ENCODE data around the gene PBX3. TPM values are rescaled to one million over a fixed set of nuclear protein-coding genes. Genes with fewer than 3 reads are reported as not detected.

PBX3 gene
- total RNA-seq, 6 experiments from 2014 or later = 13.0 to 20.2 (median 15.0) TPM

GRCh38 chr9:125931211-125931610 is 184.0 kb downstream of the PBX3 start:
- Histone ChIP-seq H3K36me3 (no peaks in the 10 kb centered on the region), H3K27ac (no peak overlapping the region), H3K27me3 (no peaks in the 10 kb centered on the region), H3K4me3 (no peak overlapping the region), H3K9me3 (no peaks in the 10 kb centered on the region), H3K4me1 (no peaks in the 10 kb centered on the region)
- ATAC-seq (no peak), DNase-seq (no peak)
- 88% methylated on average over 4 of the region's 4 CpGs for WGBS (ENCODE audit: insufficient coverage, low coverage, low lambda C conversion rate, missing lambda C conversion rate)
- no peak for TF ChIP-seq POLR2A (IDR thresholded peaks at IDR 0.05)
- TF ChIP-seq, protein P1, sequence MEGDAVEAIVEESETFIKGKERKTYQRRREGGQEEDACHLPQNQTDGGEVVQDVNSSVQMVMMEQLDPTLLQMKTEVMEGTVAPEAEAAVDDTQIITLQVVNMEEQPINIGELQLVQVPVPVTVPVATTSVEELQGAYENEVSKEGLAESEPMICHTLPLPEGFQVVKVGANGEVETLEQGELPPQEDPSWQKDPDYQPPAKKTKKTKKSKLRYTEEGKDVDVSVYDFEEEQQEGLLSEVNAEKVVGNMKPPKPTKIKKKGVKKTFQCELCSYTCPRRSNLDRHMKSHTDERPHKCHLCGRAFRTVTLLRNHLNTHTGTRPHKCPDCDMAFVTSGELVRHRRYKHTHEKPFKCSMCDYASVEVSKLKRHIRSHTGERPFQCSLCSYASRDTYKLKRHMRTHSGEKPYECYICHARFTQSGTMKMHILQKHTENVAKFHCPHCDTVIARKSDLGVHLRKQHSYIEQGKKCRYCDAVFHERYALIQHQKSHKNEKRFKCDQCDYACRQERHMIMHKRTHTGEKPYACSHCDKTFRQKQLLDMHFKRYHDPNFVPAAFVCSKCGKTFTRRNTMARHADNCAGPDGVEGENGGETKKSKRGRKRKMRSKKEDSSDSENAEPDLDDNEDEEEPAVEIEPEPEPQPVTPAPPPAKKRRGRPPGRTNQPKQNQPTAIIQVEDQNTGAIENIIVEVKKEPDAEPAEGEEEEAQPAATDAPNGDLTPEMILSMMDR (IDR thresholded peaks at IDR 0.05) = no peak
- intact Hi-C loops (cut with DNase I) = no loop called here

GRCh38 chr9:125932012-125932411 is 184.8 kb downstream of the PBX3 start:
- 94% methylated on average over 4 of the region's 5 CpGs for WGBS (ENCODE audit: insufficient coverage, low coverage, low lambda C conversion rate, missing lambda C conversion rate)
- Histone ChIP-seq H3K36me3 (no peaks in the 10 kb centered on the region), H3K9me3 (no peaks in the 10 kb centered on the region), H3K4me1 (no peaks in the 10 kb centered on the region), H3K27me3 (no peaks in the 10 kb centered on the region), H3K4me3 (no peak overlapping the region), H3K27ac (no peak overlapping the region)
- intact Hi-C loops (cut with DNase I) = no loop called here
- TF ChIP-seq, protein P1 (IDR thresholded peaks at IDR 0.05) = no peak
- no peak for TF ChIP-seq POLR2A (IDR thresholded peaks at IDR 0.05)
- ATAC-seq = peak in 1 of 4 donors; percentile 77
- no peak for DNase-seq

DNA sequence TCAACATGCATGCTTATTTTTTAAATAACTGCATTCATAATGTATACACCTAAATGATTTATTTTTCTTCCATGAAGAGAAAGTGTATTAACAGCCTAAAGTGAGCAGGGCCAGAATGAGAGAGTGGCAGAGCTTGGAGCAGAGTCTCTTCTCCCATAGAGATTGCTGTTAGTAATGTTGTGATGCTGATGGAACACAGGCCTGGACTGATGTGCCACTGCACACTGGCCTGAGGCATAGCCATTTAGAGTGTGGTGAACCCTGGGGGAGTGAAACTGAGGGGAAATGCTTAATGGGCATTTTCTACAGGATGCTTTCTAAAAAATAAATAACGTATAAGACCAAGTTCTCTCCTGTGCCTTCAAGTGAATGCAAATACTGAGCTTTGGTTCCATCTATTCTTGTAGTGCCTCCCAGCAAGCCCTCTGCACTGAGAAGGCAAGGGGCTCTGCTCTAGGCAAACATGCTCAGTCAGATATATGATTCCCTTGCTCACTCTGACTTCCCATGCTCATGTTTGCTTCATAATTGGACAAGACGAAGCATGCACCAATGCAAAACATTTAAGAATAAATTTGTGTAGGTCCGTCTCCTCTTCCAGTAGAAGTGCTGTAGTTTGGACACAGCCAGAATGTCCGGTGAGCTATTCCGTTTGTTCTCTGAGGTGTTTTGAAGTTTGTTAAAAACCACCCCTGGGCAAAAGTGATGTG is 185.7 kb downstream of the PBX3 start:
- DNase-seq (no peak), ATAC-seq (no peak)
- Histone ChIP-seq H3K4me1 (no peaks in the 10 kb centered on the region), H3K4me3 (no peak overlapping the region), H3K27ac (no peak overlapping the region), H3K9me3 (no peaks in the 10 kb centered on the region), H3K36me3 (no peaks in the 10 kb centered on the region), H3K27me3 (no peaks in the 10 kb centered on the region)
- intact Hi-C loops (cut with DNase I) = no loop called here
- TF ChIP-seq, protein P1 (IDR thresholded peaks at IDR 0.05) = no peak
- TF ChIP-seq POLR2A (IDR thresholded peaks at IDR 0.05) = no peak
- 98% methylated on average over 5 of the region's 5 CpGs for WGBS (ENCODE audit: insufficient coverage, low coverage, low lambda C conversion rate, missing lambda C conversion rate)

DNA sequence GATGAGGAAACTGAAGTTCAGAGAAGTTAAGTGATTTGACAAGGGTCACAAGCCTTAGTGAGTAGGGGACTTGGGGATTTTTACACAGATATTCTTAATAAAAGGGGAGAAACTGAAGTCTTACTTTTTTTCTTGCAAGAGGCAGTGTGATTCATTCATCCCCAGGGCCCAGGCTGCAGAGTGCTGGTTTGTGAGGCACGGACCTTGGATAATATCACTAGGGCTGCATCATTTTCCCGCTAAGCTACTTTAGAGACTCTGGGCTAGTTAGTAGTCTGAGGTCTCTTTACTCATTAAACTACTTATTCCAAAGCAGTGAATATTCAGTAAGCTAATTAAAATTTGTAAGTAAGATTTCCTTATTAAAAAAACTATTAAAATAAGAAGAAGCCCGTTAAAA is 195.0 kb downstream of the PBX3 start:
- TF ChIP-seq POLR2A (IDR thresholded peaks at IDR 0.05) = no peak
- TF ChIP-seq, protein P1 (IDR thresholded peaks at IDR 0.05) = no peak
- Histone ChIP-seq H3K4me1 (no peaks in the 10 kb centered on the region), H3K36me3 (no peaks in the 10 kb centered on the region), H3K9me3 (no peaks in the 10 kb centered on the region), H3K27me3 (no peaks in the 10 kb centered on the region), H3K4me3 (no peak overlapping the region), H3K27ac (no peak overlapping the region)
- intact Hi-C loops (cut with DNase I) = no loop called here
- ATAC-seq (no peak), DNase-seq (no peak)
- 94% methylated on average over 3 of the region's 3 CpGs for WGBS (ENCODE audit: insufficient coverage, low coverage, low lambda C conversion rate, missing lambda C conversion rate)
